ENCODE measurements around the gene ZNF438. TPM values are rescaled to one million over a fixed set of nuclear protein-coding genes. Genes with fewer than 3 reads are reported as not detected.

The ZNF438 gene
- total RNA-seq, 2 experiments from 2014 or later = 3.7 TPM

DNA sequence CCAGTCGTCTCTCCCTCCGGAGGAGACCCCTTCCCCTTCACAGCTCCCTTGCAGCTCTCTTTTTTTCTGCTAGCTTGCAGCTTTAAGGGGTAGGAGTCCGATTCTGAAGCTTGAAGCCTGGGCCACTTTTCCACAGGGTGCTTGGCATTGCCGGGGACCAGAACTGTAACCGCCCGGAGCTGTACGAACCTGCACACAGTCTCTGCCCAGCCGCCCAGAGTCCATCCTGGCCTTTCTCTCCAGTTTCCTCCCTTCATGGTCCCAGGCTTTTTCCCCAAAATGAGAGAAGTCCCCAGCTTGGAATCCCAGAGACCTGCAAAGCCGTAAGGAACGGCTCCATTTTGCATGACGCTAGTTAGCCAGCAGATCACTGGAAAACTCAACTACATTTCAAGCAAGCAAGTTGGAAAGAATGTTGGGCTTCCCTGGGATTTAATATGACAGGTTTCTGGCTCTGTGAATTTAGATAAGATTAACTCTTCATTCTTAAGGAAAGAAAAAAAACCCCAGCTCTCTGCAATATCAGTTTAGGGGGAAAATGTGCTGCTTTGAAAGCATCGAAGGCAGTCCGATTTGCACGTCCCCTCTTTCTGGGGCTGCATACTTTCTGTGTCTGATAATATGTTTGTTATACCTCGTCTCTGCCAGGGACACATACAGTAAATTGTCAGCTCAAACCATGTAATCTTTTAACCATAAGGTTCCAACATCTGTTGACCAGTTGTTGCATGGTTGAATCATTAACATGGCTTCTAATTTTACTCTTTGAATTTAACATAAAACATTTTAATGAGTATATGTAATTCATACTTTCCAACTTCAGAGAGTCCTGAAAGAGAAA lies 212.1 kb downstream of the ZNF438 start:
- peaks cover 5% of the 10 kb centered on the region for H3K4me1 Mint-ChIP-seq (ENCODE audit: low read depth)
- intact Hi-C loops (cut with micrococcal nuclease) = no loop called here
- H3K27ac Mint-ChIP-seq = no peak overlapping the region
- POLR2A ChIA-PET = no interaction called here
- no peak overlapping the region for H3K4me3 Mint-ChIP-seq
- no peak for DNase-seq
- H3K36me3 Mint-ChIP-seq = no peaks in the 10 kb centered on the region
- CTCF ChIA-PET = no interaction called here
- no peaks in the 10 kb centered on the region for H3K9me3 Mint-ChIP-seq
- H3K27me3 Mint-ChIP-seq = no peaks in the 10 kb centered on the region

DNA sequence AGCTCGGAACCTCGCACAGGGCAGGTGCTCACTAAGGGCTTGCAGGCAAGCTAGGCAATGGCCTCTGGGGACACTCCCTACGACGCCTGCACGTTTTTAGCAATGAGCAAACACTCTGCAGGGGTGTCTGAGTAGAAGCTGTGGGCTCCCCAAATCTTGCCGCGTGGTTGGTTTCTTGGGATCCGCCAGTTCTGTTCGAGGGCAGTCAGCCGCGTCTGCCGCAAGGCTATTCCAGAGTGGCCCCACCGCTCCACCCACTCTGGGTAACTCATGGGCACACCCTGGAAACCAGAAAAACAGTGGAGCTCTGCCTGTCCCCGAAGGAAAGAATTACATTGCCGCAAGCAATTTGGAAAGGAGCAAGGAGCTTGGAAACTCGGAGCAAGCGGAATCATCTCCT lies 212.8 kb downstream of the ZNF438 start:
- no peak overlapping the region for H3K4me3 Mint-ChIP-seq
- no peaks in the 10 kb centered on the region for H3K27me3 Mint-ChIP-seq
- H3K27ac Mint-ChIP-seq = no peak overlapping the region
- CTCF ChIA-PET = no interaction called here
- no peak for DNase-seq
- peaks cover 7% of the 10 kb centered on the region for H3K4me1 Mint-ChIP-seq (ENCODE audit: low read depth)
- POLR2A ChIA-PET = no interaction called here
- no peaks in the 10 kb centered on the region for H3K36me3 Mint-ChIP-seq
- intact Hi-C loops (cut with micrococcal nuclease) = no loop called here
- H3K9me3 Mint-ChIP-seq = no peaks in the 10 kb centered on the region

DNA sequence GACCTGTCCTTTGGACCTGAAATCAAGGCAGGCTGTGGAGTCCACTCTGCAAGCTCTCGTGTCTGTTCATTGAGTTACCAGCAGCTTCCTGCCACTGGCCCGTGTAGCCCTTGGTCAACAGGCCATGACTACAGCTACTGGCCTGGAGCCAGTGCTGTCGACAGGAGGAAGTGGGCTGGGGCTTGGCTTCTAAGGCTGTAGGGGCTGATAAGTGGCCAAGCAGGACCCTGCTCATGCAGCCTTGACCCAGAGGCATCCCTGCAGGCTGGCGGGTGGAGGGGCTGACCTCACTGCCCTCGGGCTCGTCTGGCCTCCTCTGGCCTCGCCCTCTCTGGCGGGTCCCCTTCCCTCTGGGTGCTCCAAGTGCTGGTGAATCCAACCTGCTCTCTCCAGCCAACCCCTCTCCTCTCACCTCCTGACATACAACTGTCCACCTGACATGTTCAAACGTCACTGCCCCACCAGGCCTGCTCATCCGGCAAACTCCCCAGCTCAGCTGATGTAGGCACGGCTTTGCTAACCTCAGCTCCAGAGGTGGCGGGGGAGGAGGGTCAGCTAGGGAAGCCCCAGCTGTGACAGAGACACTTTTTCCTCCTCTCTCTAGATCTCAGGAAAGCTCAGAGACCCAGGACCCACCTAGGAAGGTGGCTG lies 213.5 kb downstream of the ZNF438 start:
- intact Hi-C loops (cut with micrococcal nuclease) = no loop called here
- ChIA-PET CTCF (interaction anchor here (0.6 kb wide), 1 partner anchor 35 kb away, joined by 3 read pairs; no protein-coding TSS in a partner anchor), POLR2A (no interaction called here)
- Mint-ChIP-seq H3K4me3 (no peak overlapping the region), H3K9me3 (no peaks in the 10 kb centered on the region), H3K4me1 (ENCODE audit: low read depth) (peaks cover 12% of the 10 kb centered on the region), H3K27ac (no peak overlapping the region), H3K36me3 (no peaks in the 10 kb centered on the region), H3K27me3 (no peaks in the 10 kb centered on the region)
- DNase-seq = no peak

DNA sequence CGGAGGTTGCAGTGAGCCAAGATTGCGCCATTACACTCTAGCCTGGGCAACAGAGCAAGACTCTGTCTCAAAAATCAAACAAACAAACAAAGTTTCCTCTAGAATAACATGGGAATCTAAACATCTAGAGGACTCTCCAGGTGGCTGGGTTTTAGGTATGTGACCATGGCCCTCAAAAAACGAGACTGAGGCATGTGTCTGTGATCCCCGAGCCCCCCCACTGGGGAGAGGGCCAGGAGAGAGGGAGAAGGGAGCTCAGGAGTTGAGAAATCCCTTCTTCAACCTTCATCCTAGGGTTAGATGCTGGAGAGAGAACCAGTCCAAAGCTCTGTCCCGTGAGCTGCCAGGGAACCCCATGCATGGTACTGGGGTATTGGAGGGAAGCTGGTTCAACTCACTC lies 214.1 kb downstream of the ZNF438 start:
- H3K27ac Mint-ChIP-seq = no peak overlapping the region
- intact Hi-C loops (cut with micrococcal nuclease) = no loop called here
- no peaks in the 10 kb centered on the region for H3K36me3 Mint-ChIP-seq
- no peak for DNase-seq
- H3K4me1 Mint-ChIP-seq (ENCODE audit: low read depth) = peaks cover 18% of the 10 kb centered on the region
- H3K27me3 Mint-ChIP-seq = no peaks in the 10 kb centered on the region
- CTCF ChIA-PET = no interaction called here
- POLR2A ChIA-PET = no interaction called here
- H3K9me3 Mint-ChIP-seq = no peaks in the 10 kb centered on the region
- no peak overlapping the region for H3K4me3 Mint-ChIP-seq

DNA sequence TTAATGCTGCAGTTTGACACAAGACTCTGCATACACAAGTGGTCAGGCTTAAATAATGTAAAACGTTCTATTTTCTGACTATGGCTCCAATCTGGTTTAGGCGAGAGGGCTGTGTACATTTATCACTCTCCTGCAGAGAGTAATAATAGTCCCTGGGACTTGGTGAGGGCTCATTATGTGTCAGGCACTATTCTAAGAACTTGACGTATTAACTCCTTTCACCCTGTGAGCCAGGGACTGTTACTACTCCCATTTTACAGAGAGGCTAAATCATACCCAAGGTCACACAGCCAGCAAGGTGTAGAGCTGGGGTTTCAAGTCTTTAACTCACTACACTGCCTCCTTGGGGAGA lies 214.9 kb downstream of the ZNF438 start:
- DNase-seq = no peak
- ChIA-PET POLR2A (no interaction called here), CTCF (no interaction called here)
- Mint-ChIP-seq H3K27ac (no peak overlapping the region), H3K4me3 (no peak overlapping the region), H3K36me3 (no peaks in the 10 kb centered on the region), H3K27me3 (no peaks in the 10 kb centered on the region), H3K9me3 (no peaks in the 10 kb centered on the region), H3K4me1 (ENCODE audit: low read depth) (peaks cover 26% of the 10 kb centered on the region)
- intact Hi-C loops (cut with micrococcal nuclease) = no loop called here

DNA sequence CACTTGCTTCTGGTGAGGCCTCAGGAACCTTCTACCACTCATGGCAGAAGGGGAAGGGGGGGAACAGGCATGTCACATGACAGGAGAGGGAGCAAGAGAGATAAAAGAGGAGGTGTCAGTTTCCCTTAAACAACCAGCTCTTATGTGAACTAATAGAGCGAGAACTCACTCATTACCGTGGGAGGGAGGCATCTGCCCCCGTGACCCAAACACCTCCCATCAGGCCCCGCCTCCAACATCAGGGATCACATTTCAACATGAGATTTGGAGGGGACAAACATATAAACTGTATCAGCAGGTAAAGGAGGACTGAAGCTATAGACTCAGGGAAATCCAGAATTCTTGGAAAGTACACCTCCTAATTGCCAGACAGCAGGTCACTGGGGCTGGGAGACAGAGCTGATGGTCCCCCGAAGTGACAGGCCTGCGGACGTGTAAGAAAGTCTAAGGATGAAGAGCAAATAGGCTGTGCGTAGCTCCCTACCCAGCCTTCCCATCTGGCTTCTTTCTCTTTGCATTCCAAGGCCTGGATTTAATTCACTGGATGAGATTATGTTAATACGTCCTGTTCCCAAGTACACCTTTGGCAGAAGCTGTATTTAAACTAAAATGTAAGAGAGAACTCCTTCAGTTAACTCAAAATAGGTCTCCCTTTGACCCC lies 215.4 kb downstream of the ZNF438 start:
- H3K4me3 Mint-ChIP-seq = no peak overlapping the region
- intact Hi-C loops (cut with micrococcal nuclease) = no loop called here
- H3K27ac Mint-ChIP-seq = no peak overlapping the region
- no peaks in the 10 kb centered on the region for H3K27me3 Mint-ChIP-seq
- H3K4me1 Mint-ChIP-seq (ENCODE audit: low read depth) = peaks cover 29% of the 10 kb centered on the region
- ChIA-PET CTCF (no interaction called here), POLR2A (interaction anchor here (0.6 kb wide), 1 partner anchor 1286 kb away, joined by 3 read pairs; no protein-coding TSS in a partner anchor)
- no peaks in the 10 kb centered on the region for H3K36me3 Mint-ChIP-seq
- H3K9me3 Mint-ChIP-seq = no peaks in the 10 kb centered on the region
- DNase-seq = no peak

DNA sequence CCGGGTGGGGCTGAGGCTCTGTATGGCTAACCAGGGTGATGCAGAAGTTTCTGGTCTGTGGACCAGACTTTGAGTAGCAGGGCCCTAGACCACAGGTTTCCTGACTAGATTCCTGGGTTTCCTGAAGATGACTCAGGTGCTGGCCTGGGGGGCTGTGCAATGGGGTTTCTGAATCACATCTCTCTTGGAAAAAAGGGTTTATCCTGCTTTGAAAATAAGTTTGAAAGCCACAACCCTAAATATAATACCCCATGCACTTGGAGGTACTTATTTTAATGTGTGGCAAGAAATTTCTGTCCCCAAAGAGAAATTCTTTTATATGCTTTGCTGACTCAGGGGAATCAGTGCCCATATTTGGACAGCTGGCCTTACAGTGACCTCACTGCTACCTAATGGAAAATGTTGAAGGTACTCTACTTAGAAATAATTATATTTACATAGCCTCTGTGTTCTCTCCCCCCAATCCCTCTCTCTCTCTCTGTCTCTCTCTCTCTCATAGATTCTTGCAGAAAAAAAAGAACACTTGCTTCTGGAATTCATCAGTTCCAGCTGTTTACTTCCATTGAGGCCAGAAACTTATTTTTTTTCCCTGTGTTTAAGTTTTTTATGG lies 217.7 kb downstream of the ZNF438 start:
- Mint-ChIP-seq H3K4me1 (ENCODE audit: low read depth) (peaks cover 24% of the 10 kb centered on the region), H3K9me3 (no peaks in the 10 kb centered on the region), H3K27ac (no peak overlapping the region), H3K4me3 (no peak overlapping the region), H3K27me3 (no peaks in the 10 kb centered on the region), H3K36me3 (no peaks in the 10 kb centered on the region)
- ChIA-PET CTCF (no interaction called here), POLR2A (no interaction called here)
- DNase-seq = peak; percentile 10
- intact Hi-C loops (cut with micrococcal nuclease) = no loop called here

DNA sequence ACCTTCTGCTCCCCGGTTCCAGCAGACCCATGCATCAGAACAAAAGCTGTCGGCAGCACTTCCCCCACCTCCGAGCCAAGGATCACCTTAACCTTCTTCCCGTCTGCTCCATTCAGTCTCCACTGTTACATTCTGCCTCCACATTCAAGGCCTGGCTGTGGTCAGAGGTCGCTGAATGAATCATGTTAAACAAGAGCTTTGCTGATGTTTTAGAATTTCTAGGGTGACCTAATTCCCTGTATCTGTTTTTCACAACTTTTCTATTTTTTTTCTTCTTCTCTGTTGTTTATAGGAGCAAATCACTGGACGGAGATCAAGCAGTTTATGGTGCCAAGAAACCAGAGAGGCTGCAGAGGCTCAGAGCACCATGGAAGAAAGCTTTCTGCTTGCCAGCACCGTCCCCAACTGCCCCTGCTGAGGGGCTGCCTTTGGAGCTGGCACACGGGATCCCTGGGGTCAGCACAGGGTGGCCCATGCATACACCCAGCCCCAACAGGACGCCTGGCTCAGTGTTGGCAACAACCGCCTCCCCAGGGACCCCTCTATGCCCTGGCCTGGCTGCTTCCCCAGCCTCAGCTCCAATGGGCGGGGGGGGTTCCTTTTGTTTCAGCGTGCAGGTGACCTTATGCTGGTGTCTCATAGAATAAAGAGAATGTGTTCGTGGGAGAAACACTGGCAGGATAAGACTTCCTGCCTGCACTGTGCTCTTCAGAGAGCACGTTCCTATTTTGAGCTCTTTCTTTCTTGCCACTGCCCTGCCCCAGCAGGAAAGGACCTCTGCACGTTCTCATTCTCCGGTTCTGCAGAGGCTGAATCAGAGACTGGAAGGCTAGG lies 219.4 kb downstream of the ZNF438 start:
- CTCF ChIA-PET = interaction anchor here (0.8 to 1.7 kb wide), 2 partner anchors 60 to 94 kb away, joined by 4 read pairs; no protein-coding TSS in a partner anchor
- POLR2A ChIA-PET = no interaction called here

DNA sequence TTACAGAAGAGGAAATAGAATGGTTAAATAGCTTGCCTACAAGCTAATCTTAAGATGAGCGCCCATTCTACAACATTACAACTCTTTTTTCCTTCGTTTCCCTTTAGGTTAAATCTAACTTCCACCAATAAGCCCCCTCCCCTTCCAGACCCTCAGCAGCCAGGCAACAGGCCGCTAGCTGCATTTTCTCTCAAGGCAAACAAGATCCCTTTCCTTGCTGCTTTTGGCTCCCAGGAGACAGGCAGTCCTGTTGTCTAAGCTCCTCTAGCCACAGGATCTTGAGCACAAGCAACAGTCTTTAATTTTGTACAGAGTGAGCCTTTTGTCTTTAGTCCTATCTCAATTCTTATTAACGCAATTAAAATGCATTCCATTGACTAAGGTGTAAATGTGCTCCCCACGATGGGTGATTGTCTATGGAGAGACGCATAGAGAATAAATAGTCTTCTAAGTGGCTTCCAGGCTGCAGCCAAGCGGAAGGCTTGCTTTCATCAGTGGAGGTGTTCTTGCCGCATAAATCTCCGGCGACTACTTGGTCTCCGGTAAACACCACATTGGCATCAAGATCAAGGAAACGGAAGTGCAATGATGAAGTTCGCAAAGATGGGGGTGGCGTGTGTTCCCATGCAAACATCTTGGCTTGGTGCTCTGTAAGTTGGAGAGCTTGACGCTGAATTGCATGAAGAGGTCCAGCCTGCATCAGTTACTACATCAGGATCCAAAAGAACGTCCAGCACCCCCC lies 220.2 kb downstream of the ZNF438 start:
- Mint-ChIP-seq H3K4me3 (no peak overlapping the region), H3K9me3 (no peaks in the 10 kb centered on the region), H3K4me1 (ENCODE audit: low read depth) (peaks cover 24% of the 10 kb centered on the region), H3K27me3 (no peaks in the 10 kb centered on the region), H3K27ac (no peak overlapping the region), H3K36me3 (no peaks in the 10 kb centered on the region)
- peak; percentile 14 for DNase-seq
- intact Hi-C loops (cut with micrococcal nuclease) = no loop called here
- ChIA-PET CTCF (interaction anchor here (1.7 kb wide), 1 partner anchor 59 kb away, joined by 4 read pairs; no protein-coding TSS in a partner anchor), POLR2A (no interaction called here)

More for the DNA sequence above, 219.4 kb downstream of the ZNF438 start:
- H3K36me3 Mint-ChIP-seq = no peaks in the 10 kb centered on the region
- peak; percentile 23 for DNase-seq
- H3K27me3 Mint-ChIP-seq = no peaks in the 10 kb centered on the region
- H3K9me3 Mint-ChIP-seq = no peaks in the 10 kb centered on the region
- peaks cover 24% of the 10 kb centered on the region for H3K4me1 Mint-ChIP-seq (ENCODE audit: low read depth)
- H3K27ac Mint-ChIP-seq = no peak overlapping the region
- H3K4me3 Mint-ChIP-seq = no peak overlapping the region
- intact Hi-C loops (cut with micrococcal nuclease) = no loop called here

DNA sequence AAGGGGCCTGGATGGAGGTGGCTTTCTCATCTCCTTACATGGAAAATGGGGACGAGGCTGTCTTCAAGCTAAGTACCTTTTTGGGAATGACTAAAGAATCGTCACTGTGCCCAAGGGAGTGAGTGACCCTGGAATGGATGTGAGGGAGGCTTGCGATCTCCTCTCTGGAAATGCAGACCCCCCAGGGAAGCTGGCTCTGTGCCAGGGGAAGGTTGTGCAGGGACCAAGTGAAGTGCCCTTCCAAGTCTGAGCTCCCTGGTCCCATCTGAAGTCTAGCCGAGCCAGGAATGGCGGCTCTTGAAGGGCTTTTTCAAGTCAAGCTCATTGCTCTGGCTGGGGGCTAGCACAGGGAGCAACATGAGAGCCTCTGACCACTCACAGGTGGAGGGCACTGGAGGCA lies 221.2 kb downstream of the ZNF438 start:
- intact Hi-C loops (cut with micrococcal nuclease) = no loop called here
- no peaks in the 10 kb centered on the region for H3K27me3 Mint-ChIP-seq
- no peak for DNase-seq
- no peak overlapping the region for H3K27ac Mint-ChIP-seq
- peaks cover 24% of the 10 kb centered on the region for H3K4me1 Mint-ChIP-seq (ENCODE audit: low read depth)
- H3K36me3 Mint-ChIP-seq = no peaks in the 10 kb centered on the region
- H3K9me3 Mint-ChIP-seq = no peaks in the 10 kb centered on the region
- CTCF ChIA-PET = interaction anchor here (0.6 kb wide), 1 partner anchor 27 kb away, joined by 3 read pairs; no protein-coding TSS in a partner anchor
- no peak overlapping the region for H3K4me3 Mint-ChIP-seq
- POLR2A ChIA-PET = no interaction called here

DNA sequence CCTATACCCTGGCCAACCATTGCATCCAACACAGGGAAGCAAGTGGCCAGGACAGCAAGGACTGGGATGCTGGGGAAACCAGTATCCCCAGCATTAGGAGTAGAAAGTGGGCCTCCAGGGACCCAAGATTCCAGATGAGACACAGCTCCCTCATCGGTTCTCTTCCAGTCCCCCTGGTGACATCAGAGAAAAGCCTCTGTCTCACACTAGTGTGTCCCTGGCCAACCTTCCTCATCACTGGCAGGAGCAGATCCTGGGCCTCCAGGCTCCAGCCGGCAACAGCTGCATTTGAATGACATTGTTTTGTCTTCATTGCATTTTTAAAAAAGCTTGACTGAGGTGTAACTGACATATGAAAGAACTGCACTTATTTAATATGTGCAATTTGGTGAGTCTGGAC lies 224.8 kb downstream of the ZNF438 start:
- H3K9me3 Mint-ChIP-seq = no peaks in the 10 kb centered on the region
- no peak overlapping the region for H3K4me3 Mint-ChIP-seq
- peaks cover 4% of the 10 kb centered on the region for H3K4me1 Mint-ChIP-seq (ENCODE audit: low read depth)
- no peaks in the 10 kb centered on the region for H3K36me3 Mint-ChIP-seq
- no peak overlapping the region for H3K27ac Mint-ChIP-seq
- intact Hi-C loops (cut with micrococcal nuclease) = no loop called here
- no peak for DNase-seq
- ChIA-PET CTCF (no interaction called here), POLR2A (no interaction called here)
- H3K27me3 Mint-ChIP-seq = no peaks in the 10 kb centered on the region
